Mesendoderm (in vitro differentiated cells): ENCODE measurements around the gene HTT-AS.

Experiments used
- DNase-seq: peaks from one replicate; pipeline ENCODE4 v3.0.0; 2013
- H2AK5ac ChIP-seq: 2 replicates; pipeline ENCODE4 v1.6.1; 2013; ENCODE audit warnings: low read length, inconsistent platforms
- H2BK120ac ChIP-seq: 2 replicates; pipeline ENCODE4 v1.6.1; 2013; ENCODE audit warnings: low read depth, mild to moderate bottlenecking, low read length, moderate library complexity, mixed read lengths
- H2BK15ac ChIP-seq: replicated peaks from 2 replicates; pipeline ENCODE4 v1.6.1; 2013; ENCODE audit warnings: low read depth, mild to moderate bottlenecking, moderate library complexity
- H2BK5ac ChIP-seq: 2 replicates; pipeline ENCODE4 v1.6.1; 2013; ENCODE audit warnings: low read length, inconsistent platforms
- H3K18ac ChIP-seq: 2 replicates; pipeline ENCODE4 v1.6.1; 2013; ENCODE audit warnings: mild to moderate bottlenecking, low read length, mixed read lengths
- H3K23ac ChIP-seq: one replicate; pipeline ENCODE4 v1.6.1; 2013; ENCODE audit warnings: low read length
- H3K27ac ChIP-seq: 2 replicates; pipeline ENCODE4 v1.5.1; 2013; ENCODE audit warnings: low read depth, mild to moderate bottlenecking, inconsistent platforms, low read length, moderate library complexity
- H3K27me3 ChIP-seq: 2 replicates; pipeline ENCODE4 v1.6.1; 2013; ENCODE audit warnings: low read length, control low read depth, mild to moderate bottlenecking, inconsistent platforms; ENCODE audit not compliant: insufficient read depth, poor library complexity
- H3K36me3 ChIP-seq: 2 replicates; pipeline ENCODE4 v1.6.1; 2013; ENCODE audit warnings: low read length, inconsistent platforms; ENCODE audit not compliant: control insufficient read depth, insufficient read depth
- H3K4ac ChIP-seq: one replicate; pipeline ENCODE4 v1.6.1; 2013; ENCODE audit warnings: low read depth, mild to moderate bottlenecking, low read length, moderate library complexity
- H3K4me1 ChIP-seq: 2 replicates; pipeline ENCODE4 v1.6.1; 2013; ENCODE audit warnings: low read depth, low read length, inconsistent platforms; ENCODE audit not compliant: control insufficient read depth
- H3K4me2 ChIP-seq: 2 replicates; pipeline ENCODE4 v1.6.1; 2013; ENCODE audit warnings: low read length
- H3K4me3 ChIP-seq: 2 replicates; pipeline ENCODE4 v1.5.1; 2013; ENCODE audit warnings: mild to moderate bottlenecking, low read length
- H3K56ac ChIP-seq: one replicate; pipeline ENCODE4 v1.6.1; 2013; ENCODE audit warnings: low read length
- H3K79me1 ChIP-seq: 2 replicates; pipeline ENCODE4 v1.6.1; 2013; ENCODE audit warnings: low read length, inconsistent platforms
- H3K79me2 ChIP-seq: 2 replicates; pipeline ENCODE4 v1.6.1; 2013; ENCODE audit warnings: mild to moderate bottlenecking, low read length; ENCODE audit not compliant: control insufficient read depth, insufficient read depth
- H3K9ac ChIP-seq: 2 replicates; pipeline ENCODE4 v1.6.1; 2013; ENCODE audit warnings: low read length, inconsistent platforms
- H4K5ac ChIP-seq: one replicate; pipeline ENCODE4 v1.6.1; 2013; ENCODE audit warnings: low read length
- H4K8ac ChIP-seq: one replicate; pipeline ENCODE4 v1.6.1; 2013; ENCODE audit warnings: low read depth, mild to moderate bottlenecking, control low read depth, low read length, moderate library complexity
- WGBS: extraction: QIAGEN DNeasy Blood & Tissue Kit; methylation state at CpG from one replicate; pipeline ENCODE4 v1.1.7; 2013; ENCODE audit warnings: low lambda C conversion rate, missing lambda C conversion rate; ENCODE audit not compliant: insufficient coverage; ENCODE audit errors: extremely low coverage; 5-methylcytosine and 5-hydroxymethylcytosine counted together

HTT-AS gene

GRCh38 chr4:3036131-3036952 is 38.0 kb downstream of the HTT-AS start:
- no peak overlapping the region for H3K23ac ChIP-seq
- no peaks in the 10 kb centered on the region for H3K36me3 ChIP-seq
- no peak overlapping the region for H3K4me2 ChIP-seq
- H3K4ac ChIP-seq: no peak overlapping the region
- H3K79me2 ChIP-seq: no peaks in the 10 kb centered on the region
- H4K8ac ChIP-seq: no peak overlapping the region
- H4K5ac ChIP-seq: no peak overlapping the region
- no CpG with 5 or more reads among the region's 21 CpGs for WGBS
- DNase-seq: no peak
- H2BK15ac ChIP-seq: no peak overlapping the region
- no peak overlapping the region for H3K18ac ChIP-seq
- no peak overlapping the region for H3K27ac ChIP-seq
- no peaks in the 10 kb centered on the region for H3K27me3 ChIP-seq
- no peak overlapping the region for H2BK120ac ChIP-seq
- H2BK5ac ChIP-seq: no peak overlapping the region
- no peak overlapping the region for H3K4me3 ChIP-seq
- H3K56ac ChIP-seq: no peak overlapping the region
- H3K79me1 ChIP-seq: no peaks in the 10 kb centered on the region
- H2AK5ac ChIP-seq: no peak overlapping the region
- no peak overlapping the region for H3K9ac ChIP-seq
- no peaks in the 10 kb centered on the region for H3K4me1 ChIP-seq

- Histone ChIP-seq H3K9ac (no peak overlapping the region), H3K79me2 (no peaks in the 10 kb centered on the region), H2BK120ac (no peak overlapping the region), H2BK15ac (no peak overlapping the region), H2BK5ac (no peak overlapping the region), H3K4me2 (no peak overlapping the region), H2AK5ac (no peak overlapping the region), H3K4ac (no peak overlapping the region), H3K27me3 (no peaks in the 10 kb centered on the region), H3K36me3 (no peaks in the 10 kb centered on the region), H3K56ac (no peak overlapping the region), H3K4me3 (no peak overlapping the region), H4K5ac (no peak overlapping the region), H3K18ac (no peak overlapping the region), H3K23ac (no peak overlapping the region), H3K4me1 (no peaks in the 10 kb centered on the region), H3K79me1 (no peaks in the 10 kb centered on the region), H4K8ac (no peak overlapping the region), H3K27ac (no peak overlapping the region)
- no CpG with 5 or more reads among the region's 6 CpGs for WGBS
- no peak for DNase-seq
Measured at GRCh38 chr4:3035674-3036073, 38.7 kb downstream of the HTT-AS start.

- Histone ChIP-seq H2BK5ac (no peak overlapping the region), H3K4me1 (no peaks in the 10 kb centered on the region), H3K9ac (no peak overlapping the region), H2AK5ac (no peak overlapping the region), H3K79me1 (no peaks in the 10 kb centered on the region), H4K8ac (no peak overlapping the region), H3K4me2 (no peak overlapping the region), H3K36me3 (no peaks in the 10 kb centered on the region), H2BK15ac (no peak overlapping the region), H3K27me3 (no peaks in the 10 kb centered on the region), H4K5ac (no peak overlapping the region), H3K79me2 (no peaks in the 10 kb centered on the region), H3K23ac (no peak overlapping the region), H2BK120ac (no peak overlapping the region), H3K18ac (no peak overlapping the region), H3K4ac (no peak overlapping the region), H3K4me3 (no peak overlapping the region), H3K56ac (no peak overlapping the region), H3K27ac (no peak overlapping the region)
- no peak for DNase-seq
- no CpG with 5 or more reads among the region's 8 CpGs for WGBS
Measured at GRCh38 chr4:3035249-3035648, 39.1 kb downstream of the HTT-AS start.

GRCh38 chr4:3034231-3034630 is 40.1 kb downstream of the HTT-AS start:
- Histone ChIP-seq H3K36me3 (no peaks in the 10 kb centered on the region), H3K79me2 (no peaks in the 10 kb centered on the region), H3K4me1 (no peaks in the 10 kb centered on the region), H3K4ac (no peak overlapping the region), H3K18ac (no peak overlapping the region), H3K9ac (no peak overlapping the region), H4K5ac (no peak overlapping the region), H2BK120ac (no peak overlapping the region), H3K79me1 (no peaks in the 10 kb centered on the region), H2BK15ac (no peak overlapping the region), H2BK5ac (no peak overlapping the region), H2AK5ac (no peak overlapping the region), H3K27me3 (no peaks in the 10 kb centered on the region), H3K4me2 (no peak overlapping the region), H3K23ac (no peak overlapping the region), H3K4me3 (no peak overlapping the region), H3K27ac (no peak overlapping the region), H4K8ac (no peak overlapping the region), H3K56ac (no peak overlapping the region)
- WGBS: no CpG with 5 or more reads among the region's 8 CpGs
- DNase-seq: no peak

GRCh38 chr4:3031357-3032082 is 42.8 kb downstream of the HTT-AS start:
- no peak overlapping the region for H3K18ac ChIP-seq
- H2BK15ac ChIP-seq: no peak overlapping the region
- DNase-seq: no peak
- no peak overlapping the region for H4K5ac ChIP-seq
- H3K27ac ChIP-seq: no peak overlapping the region
- H3K9ac ChIP-seq: no peak overlapping the region
- no peaks in the 10 kb centered on the region for H3K79me1 ChIP-seq
- no peaks in the 10 kb centered on the region for H3K79me2 ChIP-seq
- H3K56ac ChIP-seq: no peak overlapping the region
- H2BK5ac ChIP-seq: no peak overlapping the region
- no peak overlapping the region for H3K4me3 ChIP-seq
- no peaks in the 10 kb centered on the region for H3K27me3 ChIP-seq
- no peak overlapping the region for H2BK120ac ChIP-seq
- H3K4me1 ChIP-seq: no peaks in the 10 kb centered on the region
- no peak overlapping the region for H3K4ac ChIP-seq
- H4K8ac ChIP-seq: no peak overlapping the region
- H3K4me2 ChIP-seq: no peak overlapping the region
- no peaks in the 10 kb centered on the region for H3K36me3 ChIP-seq
- H2AK5ac ChIP-seq: no peak overlapping the region
- H3K23ac ChIP-seq: no peak overlapping the region
- WGBS: no CpG with 5 or more reads among the region's 12 CpGs
